Tongue (tissue), 2 donors: ENCODE data around the gene MYO5B. TPM values are rescaled to one million over a fixed set of nuclear protein-coding genes. Genes with fewer than 3 reads are reported as not detected.

Experiments used
- DNase-seq: peaks from one replicate; pipeline ENCODE4 v3.0.0-alpha.2; 2015
- total RNA-seq: library from RNA; depleted of rRNA; stranded (reverse); fragments of >200 nt; gene quantifications from one replicate; pipeline ENCODE4 v1.2.3, GENCODE V29; 2014

The MYO5B gene
- total RNA-seq, 1 donor from 2014 or later: 12.8 TPM

GRCh38 chr18:50188652-50189051 is 6.3 kb downstream of the MYO5B start:
- DNase-seq: no peak

GRCh38 chr18:50187659-50188058 is 7.3 kb downstream of the MYO5B start:
- DNase-seq: no peak

GRCh38 chr18:50186385-50186784 is 8.6 kb downstream of the MYO5B start:
- no peak for DNase-seq

GRCh38 chr18:50183556-50183955 is 11.4 kb downstream of the MYO5B start:
- DNase-seq: no peak

- DNase-seq: no peak
Observed at GRCh38 chr18:50182511-50182910, 12.4 kb downstream of the MYO5B start.

- no peak for DNase-seq
Observed at GRCh38 chr18:50181590-50181989, 13.4 kb downstream of the MYO5B start.

GRCh38 chr18:50179465-50179864 is 15.5 kb downstream of the MYO5B start:
- DNase-seq: no peak

- no peak for DNase-seq
Observed at GRCh38 chr18:50177294-50177992, 17.5 kb downstream of the MYO5B start.

- no peak for DNase-seq
Observed at GRCh38 chr18:50172367-50172766, 22.6 kb downstream of the MYO5B start.

GRCh38 chr18:50171406-50171805 is 23.5 kb downstream of the MYO5B start:
- no peak for DNase-seq

- no peak for DNase-seq
Observed at GRCh38 chr18:50170004-50170403, 24.9 kb downstream of the MYO5B start.

- no peak for DNase-seq
Observed at GRCh38 chr18:50169149-50169548, 25.8 kb downstream of the MYO5B start.

- DNase-seq: no peak
Observed at GRCh38 chr18:50167966-50168365, 27.0 kb downstream of the MYO5B start.

GRCh38 chr18:50166901-50167300 is 28.0 kb downstream of the MYO5B start:
- DNase-seq: no peak

- DNase-seq: no peak
Observed at GRCh38 chr18:50163505-50163904, 31.4 kb downstream of the MYO5B start.

- DNase-seq: peak; percentile 40
Observed at GRCh38 chr18:50162486-50163304, 32.3 kb downstream of the MYO5B start.

- DNase-seq: peak; percentile 16
Observed at GRCh38 chr18:50161597-50162205, 33.2 kb downstream of the MYO5B start.

GRCh38 chr18:50159654-50160046 is 35.3 kb downstream of the MYO5B start:
- DNase-seq: no peak

GRCh38 chr18:50158866-50159653 is 35.9 kb downstream of the MYO5B start:
- peak; percentile 74 for DNase-seq

- DNase-seq: no peak
Observed at GRCh38 chr18:50155406-50155805, 39.5 kb downstream of the MYO5B start.

GRCh38 chr18:50154420-50154819 is 40.5 kb downstream of the MYO5B start:
- no peak for DNase-seq

- no peak for DNase-seq
Observed at GRCh38 chr18:50152900-50153299, 42.0 kb downstream of the MYO5B start.
